Ovary (tissue), 9 donors: ENCODE results near the gene IARS1. TPM values are rescaled to one million over a fixed set of nuclear protein-coding genes. Genes with fewer than 3 reads are reported as not detected.
A peak's percentile ranks its signal among the peaks of the same experiment; 100 is the strongest.

Experiments used
- DNase-seq, 5 donors: peaks; one replicate each; pipeline ENCODE4 v3.0.0-alpha.2; 2019 to 2020
- H3K27ac ChIP-seq, 2 donors: fragments of 200-600 bp; one replicate each; pipeline versions ENCODE4 v1.5.1 to v1.8.0; 2019 to 2022
- H3K27me3 ChIP-seq: fragments of 200-600 bp; one replicate; pipeline ENCODE4 v1.8.0; 2022
- H3K36me3 ChIP-seq: fragments of 200-600 bp; sonication (generic); one replicate; pipeline ENCODE4 v1.5.1; 2019
- H3K4me1 ChIP-seq: one replicate; pipeline ENCODE4 v1.8.1; 2013; ENCODE audit warnings: mild to moderate bottlenecking, moderate library complexity; ENCODE audit not compliant: insufficient read depth
- H3K4me3 ChIP-seq: fragments of 200-600 bp; sonication (generic); one replicate; pipeline ENCODE4 v1.5.1; 2017
- H3K9me3 ChIP-seq, 2 donors: fragments of 200-600 bp in 1 of 2; sonication (generic) in 1 of 2; one replicate each; pipeline versions ENCODE4 v1.5.1 to v1.8.1; 2013 to 2019; ENCODE audit warnings: mild to moderate bottlenecking in 1 of 2, moderate library complexity in 1 of 2
- EP300 ChIP-seq: sonication (generic); formaldehyde crosslinking; IDR thresholded peaks from one replicate; pipeline ENCODE4 v1.6.1; 2017; ENCODE audit warnings: antibody characterized with exemption
- POLR2A ChIP-seq: fragments of 450-650 bp; IDR thresholded peaks from one replicate; pipeline ENCODE4 v1.6.1; 2017; ENCODE audit warnings: antibody characterized with exemption, mild to moderate bottlenecking, moderate library complexity
- WGBS, 3 donors: extraction: QIAGEN DNeasy Blood & Tissue Kit in 1 of 3; methylation state at CpG; one replicate each; pipeline versions ENCODE4 v1.1.5 to v1.1.7; 2013 to 2017; 5-methylcytosine and 5-hydroxymethylcytosine counted together
- intact Hi-C, 4 donors: fragments of 100-400 bp; cut with DNase I; formaldehyde crosslinking; loops; one replicate each; pipeline versions ENCODE4 v1.11.0 to v1.15.1; 2022 to 2023
- polyA plus RNA-seq, 2 donors: library from polyadenylated mRNA; stranded (reverse); fragments of 200-250 nt in 1 of 2; fragments of 350-450 nt in 1 of 2; fragmentation: Illumina TruSeq in 1 of 2; extraction: RNeasy Lipid Tissue Mini Kit (QIAGEN cat#74804) in 1 of 2; gene quantifications; one replicate each; pipeline ENCODE4 v1.2.3, GENCODE V29; 2013 to 2014
- total RNA-seq, 7 donors: library from RNA; depleted of rRNA in 2 of 7; stranded (reverse); fragments of >200 nt in 2 of 7; fragmentation: NEBNext Ultra II Directional in 3 of 7; extraction: Animal tissue kit (Norgen Biotek cat#: 25700) in 3 of 7; gene quantifications; one replicate each; pipeline versions ENCODE4 v1.1.0 to v1.2.4, GENCODE V29; 2016 to 2023
- TF ChIP-seq, protein P1 (sequence below), 3 donors: fragments of 450-650 bp in 2 of 3; fragments of 200-600 bp in 1 of 3; IDR thresholded peaks; one replicate each; pipeline versions ENCODE4 v1.5.1 to v1.8.0; 2016 to 2022; ENCODE audit warnings: antibody characterized with exemption in 3 of 3, mild to moderate bottlenecking in 1 of 3
- donor health status: DM: no; HTN: no; CAD: no; lungs with moderate emphysema.
- donor health status: DM: no; HTN: no; CAD: no.
- donor health status: Bipolar disorder and iron deficiency.
- donor health status: DM: yes; HTN: yes; CAD: no.
- donor health status: DM: no; HTN: no; CAD: no.
- donor health status: DM: yes; HTN: yes; CAD: no.

IARS1 gene
- total and polyA plus RNA-seq, 9 donors: 16.0 to 281 (median 60.2) TPM

GRCh38 chr9:92295827-92296258, 2.3 kb upstream of the IARS1 start:
- WGBS, 3 donors: 72 to 80% (median 76%) methylated on average over 4 of the region's 4 CpGs
- H3K36me3 ChIP-seq: no peaks in the 10 kb centered on the region
- no peak for TF ChIP-seq POLR2A
- TF ChIP-seq, protein P1, sequence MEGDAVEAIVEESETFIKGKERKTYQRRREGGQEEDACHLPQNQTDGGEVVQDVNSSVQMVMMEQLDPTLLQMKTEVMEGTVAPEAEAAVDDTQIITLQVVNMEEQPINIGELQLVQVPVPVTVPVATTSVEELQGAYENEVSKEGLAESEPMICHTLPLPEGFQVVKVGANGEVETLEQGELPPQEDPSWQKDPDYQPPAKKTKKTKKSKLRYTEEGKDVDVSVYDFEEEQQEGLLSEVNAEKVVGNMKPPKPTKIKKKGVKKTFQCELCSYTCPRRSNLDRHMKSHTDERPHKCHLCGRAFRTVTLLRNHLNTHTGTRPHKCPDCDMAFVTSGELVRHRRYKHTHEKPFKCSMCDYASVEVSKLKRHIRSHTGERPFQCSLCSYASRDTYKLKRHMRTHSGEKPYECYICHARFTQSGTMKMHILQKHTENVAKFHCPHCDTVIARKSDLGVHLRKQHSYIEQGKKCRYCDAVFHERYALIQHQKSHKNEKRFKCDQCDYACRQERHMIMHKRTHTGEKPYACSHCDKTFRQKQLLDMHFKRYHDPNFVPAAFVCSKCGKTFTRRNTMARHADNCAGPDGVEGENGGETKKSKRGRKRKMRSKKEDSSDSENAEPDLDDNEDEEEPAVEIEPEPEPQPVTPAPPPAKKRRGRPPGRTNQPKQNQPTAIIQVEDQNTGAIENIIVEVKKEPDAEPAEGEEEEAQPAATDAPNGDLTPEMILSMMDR (IDR thresholded peaks at IDR 0.05): no peak
- TF ChIP-seq EP300: no peak

GRCh38 chr9:92295240-92295790, 1.8 kb upstream of the IARS1 start:
- no peak overlapping the region for H3K27ac ChIP-seq
- intact Hi-C loops: loop anchor here in 1 of 4 donors (10.0 kb wide), 1 partner anchor 151 kb away; no protein-coding TSS in a partner anchor
- no peak for TF ChIP-seq POLR2A
- TF ChIP-seq EP300: no peak
- TF ChIP-seq, protein P1 (IDR thresholded peaks at IDR 0.05): no peak
- no peak overlapping the region for H3K4me3 ChIP-seq
- no peak for DNase-seq
- H3K4me1 ChIP-seq: peaks cover 5% of the 10 kb centered on the region
- no peaks in the 10 kb centered on the region for H3K36me3 ChIP-seq
- whole genome bisulfite sequencing, 3 donors: 62 to 70% (median 68%) methylated on average over 7 of the region's 7 CpGs
- H3K9me3 ChIP-seq: no peaks in the 10 kb centered on the region
- H3K27me3 ChIP-seq: no peaks in the 10 kb centered on the region

More at GRCh38 chr9:92295827-92296258, 2.3 kb upstream of the IARS1 start:
- Histone ChIP-seq H3K27ac (no peak overlapping the region), H3K9me3 (no peaks in the 10 kb centered on the region), H3K4me3 (no peak overlapping the region), H3K4me1 (peaks cover 5% of the 10 kb centered on the region), H3K27me3 (no peaks in the 10 kb centered on the region)
- DNase-seq: no peak
- intact Hi-C loops: loop anchor here in 1 of 4 donors (10.0 kb wide), 1 partner anchor 151 kb away; no protein-coding TSS in a partner anchor

DNA sequence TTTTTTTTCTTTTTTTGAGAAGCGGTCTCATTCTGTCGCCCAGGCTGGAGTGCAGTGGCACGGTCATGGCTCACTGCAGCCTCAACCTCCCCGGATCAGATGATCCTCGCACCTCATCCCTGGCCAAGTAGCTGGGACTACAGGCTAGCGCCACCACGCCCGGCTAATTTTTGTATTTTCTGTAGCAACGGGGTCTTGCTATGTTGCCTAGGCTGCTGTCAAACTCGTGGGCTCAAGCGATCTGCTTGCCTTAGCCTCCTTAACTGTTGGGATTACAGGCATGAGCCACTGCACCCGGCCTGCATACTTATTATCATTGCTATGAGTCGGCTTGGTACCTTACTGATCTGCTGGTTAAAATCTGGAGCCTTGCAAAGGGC, 790 bp upstream of the IARS1 start:
- peak overlapping the region in 1 of 2 donors; percentile 57 for H3K27ac ChIP-seq
- H3K36me3 ChIP-seq: no peaks in the 10 kb centered on the region
- peaks cover 5% of the 10 kb centered on the region for H3K4me1 ChIP-seq
- H3K9me3 ChIP-seq: no peaks in the 10 kb centered on the region
- 3 to 19% (median 5%) methylated on average over 13 of the region's 13 CpGs for WGBS, 3 donors
- peak in 2 of 5 donors; percentile 24 to 27 for DNase-seq
- peak overlapping the region; percentile 78 for H3K4me3 ChIP-seq
- intact Hi-C loops: loop anchor here in 1 of 4 donors (10.0 kb wide), 1 partner anchor 149 kb away; no protein-coding TSS in a partner anchor
- no peaks in the 10 kb centered on the region for H3K27me3 ChIP-seq
- TF ChIP-seq POLR2A: no peak
- no peak for TF ChIP-seq EP300
- TF ChIP-seq, protein P1 (IDR thresholded peaks at IDR 0.05): no peak

DNA sequence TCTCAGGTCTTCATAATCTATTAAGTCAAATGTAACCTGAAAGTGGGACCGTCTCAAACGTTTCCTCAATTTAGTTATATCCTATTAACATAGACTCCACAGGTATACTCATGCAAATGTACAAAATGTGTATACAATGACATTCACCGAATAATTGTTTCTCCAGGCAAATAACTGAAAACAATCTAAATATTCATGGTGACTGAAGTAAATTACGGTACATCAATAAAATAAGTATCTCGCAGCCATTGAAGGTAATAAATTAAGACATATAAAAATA, 482 bp downstream of the IARS1 start:
- H3K4me1 ChIP-seq: peaks cover 5% of the 10 kb centered on the region
- no peak for TF ChIP-seq EP300
- TF ChIP-seq, protein P1 (IDR thresholded peaks at IDR 0.05): no peak
- TF ChIP-seq POLR2A: no peak
- H3K36me3 ChIP-seq: no peaks in the 10 kb centered on the region
- 0 to 1% (median 0%) methylated on average over 5 of the region's 5 CpGs for WGBS, 3 donors
- peak overlapping the region; percentile 78 for H3K4me3 ChIP-seq
- no peaks in the 10 kb centered on the region for H3K9me3 ChIP-seq
- no peaks in the 10 kb centered on the region for H3K27me3 ChIP-seq
- intact Hi-C loops: loop anchor here in 1 of 4 donors (2.0 to 10.0 kb wide), 2 partner anchors 32 to 148 kb away; partner anchors contain the start of genes CENPP and NOL8
- DNase-seq: no peak
- H3K27ac ChIP-seq: no peak overlapping the region
